Mucosa of descending colon (tissue), 3 donors: ENCODE measurements around the gene UBE3C. TPM values are rescaled to one million over a fixed set of nuclear protein-coding genes. Genes with fewer than 3 reads are reported as not detected.

Experiments
- ATAC-seq: fragments of 200-7000 bp; cut with Tn5 transposase; one replicate; pipeline ENCODE4 v1.9.1; 2020; ENCODE audit warnings: mild to moderate bottlenecking, moderate library complexity
- DNase-seq, 3 donors: peaks; one replicate each; pipeline ENCODE4 v3.0.0-alpha.2; 2020
- H3K36me3 ChIP-seq: fragments of 200-600 bp; one replicate; pipeline ENCODE4 v1.8.0; 2021; ENCODE audit warnings: low read depth, mild to moderate bottlenecking
- H3K4me1 ChIP-seq: fragments of 200-600 bp; one replicate; pipeline ENCODE4 v1.8.0; 2021; ENCODE audit warnings: low read depth, mild to moderate bottlenecking
- H3K4me3 ChIP-seq: fragments of 200-600 bp; one replicate; pipeline ENCODE4 v1.8.0; 2021; ENCODE audit warnings: mild to moderate bottlenecking
- H3K9me3 ChIP-seq: fragments of 200-600 bp; one replicate; pipeline ENCODE4 v1.8.0; 2021; ENCODE audit warnings: mild to moderate bottlenecking
- CTCF ChIP-seq: fragments of 200-600 bp; IDR thresholded peaks from one replicate; pipeline ENCODE4 v1.8.0; 2022; ENCODE audit warnings: antibody characterized with exemption, mild to moderate bottlenecking
- intact Hi-C, 2 donors: fragments of 100-400 bp; cut with DNase I in 1 of 2; cut with micrococcal nuclease in 1 of 2; formaldehyde crosslinking; loops; one replicate each; pipeline versions ENCODE4 v1.11.0 to v1.11.1; 2022; cut with DNase I, micrococcal nuclease
- total RNA-seq, 3 donors: library from RNA; stranded (reverse); fragmentation: NEBNext Ultra II Directional in 2 of 3; extraction: Animal tissue kit (Norgen Biotek cat#: 25700) in 2 of 3; gene quantifications; one replicate each; pipeline versions ENCODE4 v1.2.1 to v1.2.4, GENCODE V29; 2021 to 2023
- donor health status: DM: no; HTN: no; CAD: no; lungs with moderate emphysema.
- donor health status: DM: no; HTN: no; CAD: no.
- donor health status: DM: no; HTN: yes; CAD: no.

Gene UBE3C
- total RNA-seq, 3 donors from 2014 or later, result 58.1 to 68.0 (median 66.7) TPM

- intact Hi-C loops, result no loop called here
- no peaks in the 10 kb centered on the region for H3K9me3 ChIP-seq
- no peak for ATAC-seq
- H3K4me3 ChIP-seq, result no peak overlapping the region
- H3K4me1 ChIP-seq, result no peaks in the 10 kb centered on the region
- DNase-seq, result no peak
- H3K36me3 ChIP-seq, result no peaks in the 10 kb centered on the region
- no peak for TF ChIP-seq CTCF
Observed at GRCh38 chr7:157239571-157240270, 101.0 kb downstream of the UBE3C start.

GRCh38 chr7:157241631-157242030 lies 102.9 kb downstream of the UBE3C start:
- no peaks in the 10 kb centered on the region for H3K36me3 ChIP-seq
- DNase-seq (no peak), ATAC-seq (no peak)
- H3K4me1 ChIP-seq, result no peaks in the 10 kb centered on the region
- no peak for TF ChIP-seq CTCF
- intact Hi-C loops, result no loop called here
- H3K9me3 ChIP-seq, result no peaks in the 10 kb centered on the region
- no peak overlapping the region for H3K4me3 ChIP-seq

- no peaks in the 10 kb centered on the region for H3K36me3 ChIP-seq
- intact Hi-C loops, result no loop called here
- TF ChIP-seq CTCF, result no peak
- no peaks in the 10 kb centered on the region for H3K9me3 ChIP-seq
- DNase-seq, result no peak
- no peak for ATAC-seq
- H3K4me3 ChIP-seq, result no peak overlapping the region
- H3K4me1 ChIP-seq, result no peaks in the 10 kb centered on the region
Observed at GRCh38 chr7:157244516-157245294, 106.0 kb downstream of the UBE3C start.

- H3K4me1 ChIP-seq, result no peaks in the 10 kb centered on the region
- DNase-seq (no peak), ATAC-seq (no peak)
- intact Hi-C loops, result no loop called here
- no peaks in the 10 kb centered on the region for H3K36me3 ChIP-seq
- no peaks in the 10 kb centered on the region for H3K9me3 ChIP-seq
- no peak for TF ChIP-seq CTCF
- no peak overlapping the region for H3K4me3 ChIP-seq
Observed at GRCh38 chr7:157246052-157246451, 107.3 kb downstream of the UBE3C start.

- no peaks in the 10 kb centered on the region for H3K4me1 ChIP-seq
- H3K4me3 ChIP-seq, result no peak overlapping the region
- H3K9me3 ChIP-seq, result no peaks in the 10 kb centered on the region
- ATAC-seq (no peak), DNase-seq (no peak)
- H3K36me3 ChIP-seq, result no peaks in the 10 kb centered on the region
- no peak for TF ChIP-seq CTCF
- intact Hi-C loops, result no loop called here
Observed at GRCh38 chr7:157248659-157249058, 109.9 kb downstream of the UBE3C start.
